Esophagus (tissue), 2 donors: ENCODE results near the gene RGS7. TPM values are rescaled to one million over a fixed set of nuclear protein-coding genes. Genes with fewer than 3 reads are reported as not detected.

Source experiments
- H3K27ac ChIP-seq, 2 donors: one replicate each; pipeline ENCODE4 v1.5.1; 2013; ENCODE audit warnings: low read depth in 2 of 2, mild to moderate bottlenecking in 2 of 2, inconsistent platforms in 1 of 2, low read length in 1 of 2, moderate library complexity in 1 of 2
- H3K27me3 ChIP-seq, 2 donors: one replicate each; pipeline ENCODE4 v1.6.1; 2013; ENCODE audit warnings: low read length in 2 of 2, control low read depth in 1 of 2, mild to moderate bottlenecking in 1 of 2; ENCODE audit not compliant: insufficient read depth in 2 of 2, control insufficient read depth in 1 of 2
- H3K36me3 ChIP-seq, 2 donors: one replicate each; pipeline ENCODE4 v1.6.1; 2013; ENCODE audit warnings: low read length in 1 of 2; ENCODE audit not compliant: control insufficient read depth in 2 of 2, insufficient read depth in 2 of 2
- H3K4me1 ChIP-seq, 2 donors: one replicate each; pipeline ENCODE4 v1.6.1; 2013; ENCODE audit warnings: low read length in 1 of 2; ENCODE audit not compliant: control insufficient read depth in 2 of 2, insufficient read depth in 2 of 2
- H3K4me3 ChIP-seq, 2 donors: one replicate each; pipeline ENCODE4 v1.5.1; 2013; ENCODE audit warnings: low read length in 2 of 2, mild to moderate bottlenecking in 2 of 2, low read depth in 1 of 2, moderate library complexity in 1 of 2
- H3K9me3 ChIP-seq, 2 donors: one replicate each; pipeline ENCODE4 v1.6.1; 2013; ENCODE audit warnings: mild to moderate bottlenecking in 2 of 2, low read depth in 1 of 2, low read length in 1 of 2, moderate library complexity in 1 of 2; ENCODE audit not compliant: control insufficient read depth in 2 of 2, insufficient read depth in 1 of 2
- WGBS, 2 donors: extraction: QIAGEN DNeasy Blood & Tissue Kit; methylation state at CpG; one replicate each; pipeline ENCODE4 v1.1.7; 2013; 5-methylcytosine and 5-hydroxymethylcytosine counted together
- polyA plus RNA-seq, 2 donors: library from polyadenylated mRNA; stranded (reverse); fragments of 200-250 nt; gene quantifications; one replicate each; pipeline ENCODE4 v1.2.3, GENCODE V29; 2013
- donor health status: healthy with polysubstance abuse.
- donor health status: Bipolar disorder and iron deficiency.

The RGS7 gene
- polyA plus RNA-seq, 2 donors = 0.02 TPM; not detected in 1

DNA sequence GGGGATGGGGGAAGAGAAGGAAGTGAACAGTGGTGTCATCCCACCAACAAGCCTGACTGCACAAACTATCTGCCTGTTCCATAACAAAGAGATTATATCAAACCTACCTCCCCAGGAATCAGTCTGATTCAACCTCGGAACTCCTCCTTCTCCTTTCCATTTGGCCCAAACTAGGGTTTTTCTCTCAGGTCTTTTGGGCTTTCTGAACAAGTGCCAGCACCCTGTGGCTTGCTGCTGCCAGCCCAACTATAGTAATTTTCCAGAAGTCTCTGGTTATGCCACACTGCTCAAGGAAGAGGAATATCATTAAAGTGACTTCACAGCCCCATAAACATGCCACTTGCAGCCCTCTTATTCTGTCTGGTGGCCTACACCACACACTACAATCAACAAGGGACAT lies 70.5 kb downstream of the RGS7 start:
- Histone ChIP-seq H3K4me1 (no peaks in the 10 kb centered on the region), H3K9me3 (peaks cover 0 to 7% of the 10 kb centered on the region in 2 donors), H3K27ac (no peak overlapping the region), H3K36me3 (no peaks in the 10 kb centered on the region), H3K27me3 (no peaks in the 10 kb centered on the region), H3K4me3 (no peak overlapping the region)
- WGBS, 2 donors = 86 to 90% methylated on average over 1 of the region's 1 CpG

DNA sequence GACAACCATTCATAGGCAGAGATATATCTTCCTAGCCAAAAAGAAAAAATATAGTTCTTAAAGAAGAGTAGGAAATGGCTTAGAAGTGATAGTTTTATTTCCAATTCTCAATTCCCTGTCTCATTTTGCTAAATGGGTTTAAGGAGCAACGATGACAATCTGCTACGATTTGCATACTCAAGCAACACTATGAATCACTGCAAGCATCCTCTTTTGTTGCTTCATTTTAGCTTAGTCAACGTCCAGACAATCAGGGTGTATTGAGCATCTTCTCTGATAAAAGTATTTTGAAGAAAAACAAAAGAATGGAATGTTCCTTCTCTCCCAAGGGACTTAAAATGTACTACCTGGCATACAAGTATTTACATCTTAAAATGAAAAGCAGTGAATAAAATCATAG lies 80.6 kb downstream of the RGS7 start:
- Histone ChIP-seq H3K27ac (no peak overlapping the region), H3K4me1 (no peaks in the 10 kb centered on the region), H3K27me3 (no peaks in the 10 kb centered on the region), H3K36me3 (no peaks in the 10 kb centered on the region), H3K9me3 (peaks cover 0 to 6% of the 10 kb centered on the region in 2 donors), H3K4me3 (no peak overlapping the region)
- WGBS, 2 donors = 68 to 71% methylated on average over 3 of the region's 3 CpGs

DNA sequence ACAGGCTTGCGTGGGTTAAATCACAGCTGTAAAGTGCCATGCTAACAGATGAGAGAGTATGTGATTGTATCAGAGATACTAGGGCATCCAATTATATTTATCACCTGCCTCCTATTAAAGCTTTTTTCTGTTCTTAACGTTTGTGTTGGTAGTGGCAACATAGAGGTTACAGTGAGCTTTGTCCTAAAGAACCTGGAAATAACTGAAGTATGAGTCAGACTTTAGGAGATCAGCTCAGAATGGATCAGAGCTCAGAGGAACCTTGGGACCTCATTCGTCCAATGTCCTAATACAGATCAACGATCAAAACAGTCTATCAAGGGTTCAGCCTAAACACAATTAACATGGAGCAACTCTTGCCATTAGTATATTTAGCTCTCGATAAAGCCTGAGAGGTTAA lies 81.0 kb downstream of the RGS7 start:
- no peaks in the 10 kb centered on the region for H3K4me1 ChIP-seq
- H3K27me3 ChIP-seq = no peaks in the 10 kb centered on the region
- no peak overlapping the region for H3K4me3 ChIP-seq
- no peak overlapping the region for H3K27ac ChIP-seq
- peaks cover 0 to 6% of the 10 kb centered on the region in 2 donors for H3K9me3 ChIP-seq
- H3K36me3 ChIP-seq = no peaks in the 10 kb centered on the region
- WGBS, 2 donors = 72 to 73% methylated on average over 5 of the region's 5 CpGs

DNA sequence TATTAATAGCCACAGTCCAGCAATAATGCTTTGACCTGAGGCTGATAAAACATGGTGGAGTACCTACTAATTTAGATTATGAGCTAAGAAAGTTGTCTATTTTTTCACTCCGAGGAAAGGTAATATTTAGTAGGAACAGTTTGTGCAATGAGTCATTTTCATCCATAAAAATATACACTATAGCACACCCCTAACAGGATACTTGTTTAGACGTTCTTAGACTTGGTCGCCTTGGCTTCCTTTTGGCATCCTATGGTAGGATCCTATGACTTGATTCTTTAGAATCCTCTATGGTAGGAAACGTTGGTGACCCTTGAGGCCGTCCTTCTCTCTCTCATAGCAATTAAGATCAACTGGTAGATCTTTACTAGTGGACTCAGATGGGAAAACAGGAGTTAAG lies 81.8 kb downstream of the RGS7 start:
- H3K4me3 ChIP-seq = no peak overlapping the region
- no peaks in the 10 kb centered on the region for H3K4me1 ChIP-seq
- H3K36me3 ChIP-seq = no peaks in the 10 kb centered on the region
- H3K9me3 ChIP-seq = peaks cover 0 to 6% of the 10 kb centered on the region in 2 donors
- no peaks in the 10 kb centered on the region for H3K27me3 ChIP-seq
- WGBS, 2 donors = 72 to 73% methylated on average over 5 of the region's 5 CpGs
- H3K27ac ChIP-seq = no peak overlapping the region

DNA sequence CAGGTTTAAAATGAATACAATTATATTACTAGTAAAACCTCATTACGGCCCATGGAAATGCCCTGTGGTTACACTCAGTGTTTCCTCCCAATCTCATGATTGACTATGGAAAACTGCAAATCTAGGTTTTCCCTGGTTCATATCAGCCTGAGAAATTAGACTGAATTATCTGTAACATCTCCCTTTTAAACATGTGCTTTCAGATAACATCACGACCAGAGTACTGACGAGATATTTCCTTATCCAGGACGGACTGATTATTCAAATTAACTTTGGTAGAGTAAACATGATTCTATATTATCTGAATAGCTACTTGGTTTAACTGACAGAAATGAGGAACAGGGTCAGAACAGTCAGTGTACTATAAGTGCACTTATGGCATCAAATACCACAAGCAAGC lies 82.3 kb downstream of the RGS7 start:
- H3K4me3 ChIP-seq = no peak overlapping the region
- no peak overlapping the region for H3K27ac ChIP-seq
- no peaks in the 10 kb centered on the region for H3K4me1 ChIP-seq
- no peaks in the 10 kb centered on the region for H3K27me3 ChIP-seq
- H3K36me3 ChIP-seq = no peaks in the 10 kb centered on the region
- WGBS, 2 donors = 67 to 77% methylated on average over 4 of the region's 4 CpGs
- H3K9me3 ChIP-seq = peaks cover 0 to 6% of the 10 kb centered on the region in 2 donors

DNA sequence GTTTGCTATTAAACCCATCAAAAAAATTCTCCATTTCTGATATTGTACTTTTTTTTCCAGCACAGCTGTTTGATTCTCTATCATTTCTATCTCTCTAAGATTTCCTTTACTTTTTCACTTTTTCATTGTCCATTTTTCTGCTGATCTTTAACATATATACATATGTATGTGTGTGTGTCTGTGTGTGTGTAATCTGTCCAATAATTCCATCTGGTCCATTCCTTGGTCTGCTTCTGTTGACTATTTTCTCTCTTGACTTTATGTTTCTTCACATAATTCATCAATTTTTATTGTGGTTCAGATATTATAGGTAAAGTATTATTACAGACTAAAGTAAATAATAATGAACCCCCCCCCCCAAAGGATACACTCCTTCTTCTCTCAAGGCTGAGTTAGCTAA lies 84.2 kb downstream of the RGS7 start:
- no peaks in the 10 kb centered on the region for H3K36me3 ChIP-seq
- peaks cover 0 to 3% of the 10 kb centered on the region in 2 donors for H3K9me3 ChIP-seq
- no peaks in the 10 kb centered on the region for H3K27me3 ChIP-seq
- H3K4me3 ChIP-seq = no peak overlapping the region
- H3K27ac ChIP-seq = no peak overlapping the region
- no peaks in the 10 kb centered on the region for H3K4me1 ChIP-seq

DNA sequence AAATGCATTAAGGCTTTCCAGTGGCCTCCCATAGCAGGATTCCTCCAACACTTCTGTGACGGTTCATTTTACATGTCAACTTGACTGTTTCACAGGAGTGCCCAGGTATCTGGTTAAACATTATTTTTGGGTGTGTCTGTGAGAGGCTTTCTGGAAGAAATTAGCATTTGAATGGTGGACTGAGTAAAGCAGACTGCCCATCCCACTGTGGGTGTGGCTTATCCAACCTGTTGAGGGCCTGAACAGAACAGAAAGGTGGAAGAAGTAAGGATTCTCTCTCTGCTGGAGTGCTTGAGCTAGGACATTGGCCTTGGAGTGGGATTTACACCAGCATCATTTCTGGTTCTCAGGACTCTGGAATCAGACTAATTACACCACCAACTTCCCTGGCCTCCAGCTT lies 85.6 kb downstream of the RGS7 start:
- Histone ChIP-seq H3K27me3 (no peaks in the 10 kb centered on the region), H3K27ac (no peak overlapping the region), H3K36me3 (no peaks in the 10 kb centered on the region), H3K4me3 (no peak overlapping the region), H3K4me1 (no peaks in the 10 kb centered on the region), H3K9me3 (peaks cover 0 to 3% of the 10 kb centered on the region in 2 donors)
- 67 to 82% methylated on average over 1 of the region's 1 CpG for WGBS, 2 donors

DNA sequence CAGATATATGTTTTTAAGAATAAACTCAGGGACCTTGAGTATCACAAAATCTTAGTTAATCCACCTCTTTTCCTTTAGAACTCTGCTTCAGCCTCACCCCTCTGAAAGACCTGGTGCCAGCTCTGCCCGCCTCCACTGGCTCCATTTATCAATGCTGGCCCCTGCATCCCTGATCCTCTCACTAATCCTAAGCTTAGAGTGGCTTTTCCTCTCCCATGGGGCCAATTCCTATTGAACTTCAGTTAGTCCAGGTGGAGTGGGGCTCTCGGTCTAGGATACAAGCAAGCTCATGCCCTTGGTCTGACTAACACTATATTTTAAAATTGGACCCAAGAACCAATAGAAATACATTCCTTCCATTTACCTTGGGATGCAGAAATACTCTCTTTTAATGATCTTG lies 87.0 kb downstream of the RGS7 start:
- Histone ChIP-seq H3K27ac (no peak overlapping the region), H3K27me3 (no peaks in the 10 kb centered on the region), H3K4me3 (no peak overlapping the region), H3K9me3 (peaks cover 0 to 3% of the 10 kb centered on the region in 2 donors), H3K4me1 (no peaks in the 10 kb centered on the region), H3K36me3 (no peaks in the 10 kb centered on the region)
- WGBS, 2 donors = 49 to 67% methylated on average over 2 of the region's 2 CpGs

DNA sequence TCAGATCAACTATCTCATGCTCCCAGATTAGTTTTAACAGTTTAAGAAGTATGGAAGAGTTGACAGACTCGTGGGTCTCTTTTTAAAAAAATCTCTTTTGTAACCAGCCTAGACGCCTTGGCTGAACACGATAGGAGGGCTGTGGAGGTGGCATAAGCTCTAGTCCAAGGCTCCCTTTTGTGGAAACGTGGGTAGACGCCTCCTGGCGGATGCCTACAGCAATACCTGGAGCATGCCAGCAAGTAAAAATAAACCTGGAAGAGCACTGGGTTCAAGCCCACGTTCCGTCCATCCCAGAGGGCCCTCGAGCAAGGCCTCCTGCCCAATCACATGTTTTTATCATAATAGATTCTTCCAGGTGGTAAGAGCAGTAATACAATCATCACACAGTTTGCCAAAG lies 87.9 kb downstream of the RGS7 start:
- H3K4me3 ChIP-seq = no peak overlapping the region
- peaks cover 0 to 7% of the 10 kb centered on the region in 2 donors for H3K9me3 ChIP-seq
- no peak overlapping the region for H3K27ac ChIP-seq
- H3K36me3 ChIP-seq = no peaks in the 10 kb centered on the region
- H3K4me1 ChIP-seq = no peaks in the 10 kb centered on the region
- WGBS, 2 donors = 59 to 61% methylated on average over 9 of the region's 9 CpGs
- H3K27me3 ChIP-seq = no peaks in the 10 kb centered on the region

DNA sequence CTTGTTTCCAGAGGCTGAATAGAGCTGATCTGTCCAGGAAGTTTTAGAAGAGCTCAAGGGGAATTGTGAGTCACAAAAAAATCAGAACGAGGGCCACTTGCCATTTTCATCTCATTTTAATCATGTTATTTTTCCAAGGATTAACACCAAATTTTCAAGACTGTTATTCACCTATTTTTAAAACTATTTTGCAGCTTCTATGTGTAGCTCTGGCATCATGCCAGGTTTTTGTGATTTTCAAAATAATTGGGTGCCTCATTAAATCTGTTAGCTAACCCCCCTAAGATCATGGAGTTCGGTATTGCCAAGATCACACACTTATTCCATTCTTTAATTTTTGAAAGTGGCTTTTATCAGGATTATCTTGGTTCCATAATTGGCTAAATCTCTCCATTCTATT lies 90.9 kb downstream of the RGS7 start:
- peaks cover 0 to 4% of the 10 kb centered on the region in 2 donors for H3K9me3 ChIP-seq
- no peak overlapping the region for H3K27ac ChIP-seq
- no peaks in the 10 kb centered on the region for H3K27me3 ChIP-seq
- WGBS, 2 donors = 59 to 65% methylated on average over 2 of the region's 2 CpGs
- H3K36me3 ChIP-seq = no peaks in the 10 kb centered on the region
- no peaks in the 10 kb centered on the region for H3K4me1 ChIP-seq
- no peak overlapping the region for H3K4me3 ChIP-seq
